ENCODE measurements around the gene MYO15A.

The MYO15A gene

GRCh38 chr17:18182978-18183333 is 74.4 kb downstream of the MYO15A start:
- Histone ChIP-seq H3K27me3 (no peaks in the 10 kb centered on the region), H3K36me3 (peaks cover 0 to under 1% (median 0%) of the 10 kb centered on the region in 3 donors), H3K4me3 (peak overlapping the region; percentile 88 to 99), H3K4me1 (peaks cover 0 to 37% (median 32%) of the 10 kb centered on the region in 4 donors), H3K27ac (peak overlapping the region; percentile 98 to 100), H3K9me3 (no peaks in the 10 kb centered on the region)
- no peak for TF ChIP-seq CTCF (IDR thresholded peaks at IDR 0.05)
- intact Hi-C loops (cut with DNase I; ENCODE audit: low total_unique reads): no loop called here
- peak; percentile 83 to 94 for DNase-seq

- peak; percentile 99 for DNase-seq
- Histone ChIP-seq H3K9me3 (no peaks in the 10 kb centered on the region), H3K4me1 (peaks cover 0 to 43% (median 38%) of the 10 kb centered on the region in 4 donors), H3K36me3 (peaks cover 0 to 5% (median 0%) of the 10 kb centered on the region in 3 donors), H3K27me3 (no peaks in the 10 kb centered on the region), H3K4me3 (peak within 1 kb of the TSS; percentile 88 to 99), H3K27ac (peak within 1 kb of the TSS; percentile 98 to 100)
- intact Hi-C loops (cut with DNase I; ENCODE audit: low total_unique reads): no loop called here
- peak in 1 of 2 experiments; percentile 22 for TF ChIP-seq CTCF (IDR thresholded peaks at IDR 0.05)
Observed at GRCh38 chr17:18183334-18184142, 75.0 kb downstream of the MYO15A start, which contains the start of gene ALKBH5. TSS of gene ALKBH5 (plus strand) at chr17:18183828. CDS start at chr17:18184244, 416 bp downstream.

- no peaks in the 10 kb centered on the region for H3K27me3 ChIP-seq
- H3K4me1 ChIP-seq: peaks cover 0 to 52% (median 45%) of the 10 kb centered on the region in 4 donors
- H3K9me3 ChIP-seq: no peaks in the 10 kb centered on the region
- DNase-seq: peak; percentile 50 to 82
- peaks cover 0 to 11% (median 0%) of the 10 kb centered on the region in 3 donors for H3K36me3 ChIP-seq
- TF ChIP-seq CTCF (IDR thresholded peaks at IDR 0.05): no peak
- H3K4me3 ChIP-seq: peak overlapping the region; percentile 88 to 99
- peak overlapping the region; percentile 98 to 100 for H3K27ac ChIP-seq
- intact Hi-C loops (cut with DNase I; ENCODE audit: low total_unique reads): no loop called here
Observed at GRCh38 chr17:18184143-18185031, 75.8 kb downstream of the MYO15A start.

- Histone ChIP-seq H3K9me3 (no peaks in the 10 kb centered on the region), H3K27me3 (no peaks in the 10 kb centered on the region), H3K27ac (peak overlapping the region; percentile 98 to 100), H3K36me3 (peaks cover 0 to 18% (median 0%) of the 10 kb centered on the region in 3 donors), H3K4me1 (peaks cover 0 to 62% (median 55%) of the 10 kb centered on the region in 4 donors), H3K4me3 (peak overlapping the region; percentile 88 to 99)
- intact Hi-C loops (cut with DNase I; ENCODE audit: low total_unique reads): no loop called here
- no peak for TF ChIP-seq CTCF (IDR thresholded peaks at IDR 0.05)
- DNase-seq: no peak
Observed at GRCh38 chr17:18185391-18185790, 76.8 kb downstream of the MYO15A start.

GRCh38 chr17:18185832-18186626 is 77.5 kb downstream of the MYO15A start:
- Histone ChIP-seq H3K36me3 (peaks cover 0 to 18% (median 0%) of the 10 kb centered on the region in 3 donors), H3K9me3 (no peaks in the 10 kb centered on the region), H3K27me3 (no peaks in the 10 kb centered on the region), H3K4me3 (peak overlapping the region; percentile 88 to 99), H3K4me1 (peaks cover 0 to 68% (median 61%) of the 10 kb centered on the region in 4 donors), H3K27ac (peak overlapping the region; percentile 98 to 100)
- TF ChIP-seq CTCF (IDR thresholded peaks at IDR 0.05): no peak
- intact Hi-C loops (cut with DNase I; ENCODE audit: low total_unique reads): no loop called here
- DNase-seq: peak in 1 of 2 donors; percentile 42
